Panc1 (cell line): ENCODE results near the gene NEGR1. TPM values are rescaled to one million over a fixed set of nuclear protein-coding genes. Genes with fewer than 3 reads are reported as not detected.

Experiments
- ATAC-seq: fragments of 200-7000 bp; cut with Tn5 transposase; 2 replicates; pipeline ENCODE4 v1.9.1; 2020; ENCODE audit warnings: mild to moderate bottlenecking, moderate library complexity
- BruUV-seq: library from RNA; stranded (reverse); fragments of 400-500 nt; replicated peaks from 2 replicates; lab custom pipeline; 2021; lab: Mats Ljungman, UMichigan
- CTCF ChIA-PET: fragments of 300-600 bp; sonication (Branson Sonifier 250); formaldehyde crosslinking; loops from one replicate; lab custom pipeline; 2022; ENCODE audit warnings: antibody characterized with exemption; lab: Charles Lee
- POLR2A ChIA-PET: fragments of 300-600 bp; sonication (Branson Sonifier 250); formaldehyde crosslinking; loops from one replicate; lab custom pipeline; 2022; ENCODE audit warnings: antibody characterized with exemption; lab: Charles Lee
- DNase-seq: peaks from one replicate; pipeline ENCODE4 v3.0.0-alpha.2; 2010; ENCODE audit warnings: low read depth, low spot score
- H3K27ac ChIP-seq: 2 replicates; pipeline ENCODE4 v1.5.1; 2011; ENCODE audit warnings: mild to moderate bottlenecking, low read length, inconsistent platforms
- H3K27me3 ChIP-seq: fragments of 200-500 bp; sonication (Bioruptor generic); 2 replicates; pipeline ENCODE4 v1.6.0; 2014; ENCODE audit warnings: low read length, inconsistent platforms; ENCODE audit not compliant: control insufficient read depth, insufficient read depth
- H3K36me3 ChIP-seq: fragments of 200-500 bp; sonication (Bioruptor generic); 2 replicates; pipeline ENCODE4 v1.5.1; 2014; ENCODE audit warnings: inconsistent platforms, mild to moderate bottlenecking, low read length, moderate library complexity; ENCODE audit not compliant: control insufficient read depth, insufficient read depth
- H3K4me1 ChIP-seq: 2 replicates; pipeline ENCODE4 v1.5.1; 2011; ENCODE audit warnings: inconsistent platforms, mild to moderate bottlenecking, low read length, moderate library complexity; ENCODE audit not compliant: control insufficient read depth, insufficient read depth
- H3K4me3 ChIP-seq, 2 experiments: 2 replicates each; pipeline ENCODE4 v1.5.1; 2011 to 2012; ENCODE audit warnings: low read depth in 2 of 2, low read length in 2 of 2, mild to moderate bottlenecking in 2 of 2, inconsistent platforms in 1 of 2, moderate library complexity in 1 of 2
- H3K9me3 ChIP-seq: fragments of 200-500 bp; sonication (Bioruptor generic); 2 replicates; pipeline ENCODE4 v1.5.1; 2014; ENCODE audit warnings: low read depth, mild to moderate bottlenecking, inconsistent platforms, low read length, moderate library complexity; ENCODE audit not compliant: control insufficient read depth, insufficient read depth
- CTCF ChIP-seq: fragments of 450-650 bp; IDR thresholded peaks from 2 replicates; pipeline ENCODE4 v1.5.1; 2017; ENCODE audit warnings: mild to moderate bottlenecking
- POLR2AphosphoS5 ChIP-seq: IDR thresholded peaks from 2 replicates; pipeline ENCODE4 v1.6.1; 2012; ENCODE audit warnings: mild to moderate bottlenecking, low read depth, low read length, moderate library complexity
- REST ChIP-seq, 2 experiments: IDR thresholded peaks; 2 replicates each; pipeline ENCODE4 v1.6.1; 2011 to 2012; ENCODE audit warnings: low read depth in 2 of 2, control low read depth in 1 of 2, low read length in 1 of 2, mild to moderate bottlenecking in 1 of 2, moderate library complexity in 1 of 2; ENCODE audit not compliant: insufficient read depth in 1 of 2
- SIN3A ChIP-seq: IDR thresholded peaks from 2 replicates; pipeline ENCODE4 v1.6.1; 2012; ENCODE audit warnings: low read depth, mild to moderate bottlenecking, low read length, moderate library complexity, borderline replicate concordance; ENCODE audit not compliant: insufficient read depth
- TCF7L2 ChIP-seq: IDR thresholded peaks from 2 replicates; pipeline ENCODE4 v1.6.1; 2011; ENCODE audit warnings: mild to moderate bottlenecking, low read depth, low read length, inconsistent platforms
- in situ Hi-C: cut with HindIII; loops from 2 replicates; pipeline ENCODE4 v1.10.0; 2016; ENCODE audit warnings: low sequenced_read_pairs, low pct_unique_long_range_greater_than_20kb
- intact Hi-C: fragments of 100-400 bp; cut with micrococcal nuclease; formaldehyde crosslinking; loops from one replicate; pipeline ENCODE4 v1.10.0; 2022; ENCODE audit not compliant: unreplicated experiment
- total RNA-seq: library from RNA; stranded (reverse); gene quantifications from one replicate; pipeline ENCODE4 v1.2.1, GENCODE V29; 2021; ENCODE audit not compliant: unreplicated experiment

Gene NEGR1
- total RNA-seq, 1 experiment from 2014 or later = 2.7 TPM

- Histone ChIP-seq H3K9me3 (0 out of 2 replicates have a peak, but pooled peaks cover 2% of the 10 kb centered on the region), H3K27ac (no peak overlapping the region), H3K36me3 (no peaks in the 10 kb centered on the region), H3K27me3 (no peaks in the 10 kb centered on the region), H3K4me1 (no peaks in the 10 kb centered on the region), H3K4me3 (no peak overlapping the region)
- no peak for TF ChIP-seq TCF7L2
- TF ChIP-seq CTCF = no peak
- TF ChIP-seq SIN3A = no peak
- no peak for TF ChIP-seq REST (IDR thresholded peaks at IDR 0.05; ENCODE audit: insufficient read depth in 1 of 2, low read depth in 2 of 2, low read length in 1 of 2)
- no peak for TF ChIP-seq POLR2AphosphoS5
- POLR2A ChIA-PET = no interaction called here
- DNase-seq = no peak
- intact Hi-C loops = no loop called here
- in situ Hi-C loops = no loop called here
- ATAC-seq = no peak
- BruUV-seq = no TSS peak
- CTCF ChIA-PET = no interaction called here
These were observed 614.3 kb downstream of the NEGR1 start for GRCh38 chr1:71668065-71668464.

GRCh38 chr1:71667216-71667615 lies 615.1 kb downstream of the NEGR1 start:
- no peak overlapping the region for H3K27ac ChIP-seq
- no peak for ATAC-seq
- no TSS peak for BruUV-seq
- in situ Hi-C loops (no loop called here), intact Hi-C loops (no loop called here)
- no peak overlapping the region for H3K4me3 ChIP-seq
- H3K27me3 ChIP-seq = no peaks in the 10 kb centered on the region
- ChIA-PET POLR2A (no interaction called here), CTCF (no interaction called here)
- no peak for TF ChIP-seq SIN3A
- no peak for TF ChIP-seq CTCF
- no peak for TF ChIP-seq REST (IDR thresholded peaks at IDR 0.05; ENCODE audit: insufficient read depth in 1 of 2, low read depth in 2 of 2, low read length in 1 of 2)
- H3K9me3 ChIP-seq = 0 out of 2 replicates have a peak, but pooled peaks cover 2% of the 10 kb centered on the region
- H3K36me3 ChIP-seq = no peaks in the 10 kb centered on the region
- no peaks in the 10 kb centered on the region for H3K4me1 ChIP-seq
- DNase-seq = no peak
